Muscle layer of colon (tissue), 2 donors: ENCODE data around the gene SERPINA1.
"Not testable (repeated sequence)": the region's sequence is repeated elsewhere in the genome, so short reads cannot be mapped to it uniquely, and the experiment has no call there.

Source experiments
- H3K27ac ChIP-seq: one replicate; pipeline ENCODE4 v1.7.0; 2013; ENCODE audit warnings: low read depth, mild to moderate bottlenecking, low read length, moderate library complexity
- H3K27me3 ChIP-seq, 2 donors: one replicate each; pipeline ENCODE4 v1.7.0; 2013; ENCODE audit warnings: low read length in 2 of 2, mild to moderate bottlenecking in 2 of 2; ENCODE audit not compliant: insufficient read depth in 2 of 2, control insufficient read depth in 1 of 2
- H3K36me3 ChIP-seq: one replicate; pipeline ENCODE4 v1.7.0; 2013; ENCODE audit warnings: mild to moderate bottlenecking, low read length; ENCODE audit not compliant: insufficient read depth
- H3K4me1 ChIP-seq: one replicate; pipeline ENCODE4 v1.7.0; 2013; ENCODE audit warnings: mild to moderate bottlenecking, low read length; ENCODE audit not compliant: insufficient read depth
- H3K4me3 ChIP-seq, 2 donors: one replicate each; pipeline ENCODE4 v1.7.0; 2013; ENCODE audit warnings: low read length in 2 of 2, low read depth in 1 of 2, mild to moderate bottlenecking in 1 of 2, moderate library complexity in 1 of 2
- H3K9ac ChIP-seq: one replicate; pipeline ENCODE4 v1.7.0; 2013; ENCODE audit warnings: low read length
- H3K9me3 ChIP-seq: one replicate; pipeline ENCODE4 v1.7.0; 2013; ENCODE audit warnings: mild to moderate bottlenecking, low read length
- donor health status: abdominal sarcoma.
- donor health status: Adenocarcinoma of cecum.

Gene SERPINA1

GRCh38 chr14:94348836-94349235, 39.6 kb downstream of the SERPINA1 start:
- Histone ChIP-seq H3K4me1 (no peaks in the 10 kb centered on the region), H3K27me3 (no peaks in the 10 kb centered on the region), H3K36me3 (no peaks in the 10 kb centered on the region), H3K9me3 (no peaks in the 10 kb centered on the region), H3K4me3 (no peak overlapping the region), H3K27ac (no peak overlapping the region), H3K9ac (no peak overlapping the region)

GRCh38 chr14:94346841-94347240, 41.6 kb downstream of the SERPINA1 start:
- Histone ChIP-seq H3K9me3 (no peaks in the 10 kb centered on the region), H3K4me3 (no peak overlapping the region), H3K4me1 (peaks cover 9% of the 10 kb centered on the region), H3K27ac (no peak overlapping the region), H3K36me3 (no peaks in the 10 kb centered on the region), H3K27me3 (no peaks in the 10 kb centered on the region), H3K9ac (no peak overlapping the region)

- H3K27me3 ChIP-seq, H3K4me1 ChIP-seq, H3K9me3 ChIP-seq, H3K36me3 ChIP-seq, H3K27ac ChIP-seq, H3K4me3 ChIP-seq, H3K9ac ChIP-seq: not testable (repeated sequence)
Observed at GRCh38 chr14:94346065-94346786, 42.2 kb downstream of the SERPINA1 start.

- no peaks in the 10 kb centered on the region for H3K9me3 ChIP-seq
- no peak overlapping the region for H3K27ac ChIP-seq
- peaks cover 9% of the 10 kb centered on the region for H3K4me1 ChIP-seq
- H3K9ac ChIP-seq = no peak overlapping the region
- no peaks in the 10 kb centered on the region for H3K36me3 ChIP-seq
- H3K27me3 ChIP-seq = no peaks in the 10 kb centered on the region
- no peak overlapping the region for H3K4me3 ChIP-seq
Observed at GRCh38 chr14:94345344-94346064, 42.9 kb downstream of the SERPINA1 start.

- Histone ChIP-seq H3K9ac (no peak overlapping the region), H3K27me3 (no peaks in the 10 kb centered on the region), H3K36me3 (no peaks in the 10 kb centered on the region), H3K4me1 (peaks cover 9% of the 10 kb centered on the region), H3K4me3 (no peak overlapping the region), H3K27ac (no peak overlapping the region), H3K9me3 (no peaks in the 10 kb centered on the region)
Observed at GRCh38 chr14:94344389-94344788, 44.0 kb downstream of the SERPINA1 start.

GRCh38 chr14:94343238-94344005, 45.0 kb downstream of the SERPINA1 start:
- no peak overlapping the region for H3K9ac ChIP-seq
- no peaks in the 10 kb centered on the region for H3K9me3 ChIP-seq
- no peak overlapping the region for H3K4me3 ChIP-seq
- no peaks in the 10 kb centered on the region for H3K36me3 ChIP-seq
- no peak overlapping the region for H3K27ac ChIP-seq
- H3K27me3 ChIP-seq = no peaks in the 10 kb centered on the region
- H3K4me1 ChIP-seq = peaks cover 9% of the 10 kb centered on the region

GRCh38 chr14:94342334-94342934, 46.0 kb downstream of the SERPINA1 start:
- Histone ChIP-seq H3K36me3 (no peaks in the 10 kb centered on the region), H3K27ac (no peak overlapping the region), H3K4me3 (no peak overlapping the region), H3K27me3 (no peaks in the 10 kb centered on the region), H3K4me1 (peaks cover 9% of the 10 kb centered on the region), H3K9me3 (no peaks in the 10 kb centered on the region), H3K9ac (no peak overlapping the region)

- peaks cover 9% of the 10 kb centered on the region for H3K4me1 ChIP-seq
- H3K4me3 ChIP-seq = no peak overlapping the region
- no peak overlapping the region for H3K9ac ChIP-seq
- H3K36me3 ChIP-seq = no peaks in the 10 kb centered on the region
- no peaks in the 10 kb centered on the region for H3K27me3 ChIP-seq
- H3K9me3 ChIP-seq = no peaks in the 10 kb centered on the region
- no peak overlapping the region for H3K27ac ChIP-seq
Observed at GRCh38 chr14:94341656-94342333, 46.6 kb downstream of the SERPINA1 start.

GRCh38 chr14:94340533-94340932, 47.9 kb downstream of the SERPINA1 start:
- Histone ChIP-seq H3K9me3 (no peaks in the 10 kb centered on the region), H3K27me3 (no peaks in the 10 kb centered on the region), H3K27ac (no peak overlapping the region), H3K4me1 (peaks cover 9% of the 10 kb centered on the region), H3K36me3 (no peaks in the 10 kb centered on the region), H3K9ac (no peak overlapping the region), H3K4me3 (no peak overlapping the region)

GRCh38 chr14:94338023-94338422, 50.4 kb downstream of the SERPINA1 start:
- Histone ChIP-seq H3K36me3 (no peaks in the 10 kb centered on the region), H3K4me3 (no peak overlapping the region), H3K27me3 (no peaks in the 10 kb centered on the region), H3K9ac (no peak overlapping the region), H3K4me1 (peaks cover 9% of the 10 kb centered on the region), H3K27ac (no peak overlapping the region), H3K9me3 (no peaks in the 10 kb centered on the region)

- no peak overlapping the region for H3K9ac ChIP-seq
- H3K27me3 ChIP-seq = no peaks in the 10 kb centered on the region
- no peaks in the 10 kb centered on the region for H3K36me3 ChIP-seq
Observed at GRCh38 chr14:94337274-94337673, 51.1 kb downstream of the SERPINA1 start.

More at GRCh38 chr14:94337274-94337673, 51.1 kb downstream of the SERPINA1 start:
- Histone ChIP-seq H3K9me3 (no peaks in the 10 kb centered on the region), H3K27ac (no peak overlapping the region), H3K4me1 (peaks cover 5% of the 10 kb centered on the region), H3K4me3 (no peak overlapping the region)
